ENCODE results near the gene TBRG4. TPM values are rescaled to one million over a fixed set of nuclear protein-coding genes. Genes with fewer than 3 reads are reported as not detected.
"Not testable (repeated sequence)": the region's sequence is repeated elsewhere in the genome, so short reads cannot be mapped to it uniquely, and the experiment has no call there.

TBRG4 gene
- total and polyA plus RNA-seq, 7 experiments from 2014 or later, result 55.1 to 143 (median 105) TPM

- Mint-ChIP-seq H3K4me1 (peaks cover 13 to 27% (median 23%) of the 10 kb centered on the region in 7 donors), H3K36me3 (peaks cover 0 to 9% (median 3%) of the 10 kb centered on the region in 5 donors), H3K9me3 (peaks cover 0 to 4% (median 0%) of the 10 kb centered on the region in 11 donors), H3K27ac (no peak overlapping the region), H3K27me3 (peaks cover 0 to 34% (median 3%) of the 10 kb centered on the region in 5 donors), H3K4me3 (no peak overlapping the region)
- H3K4me1 ChIP-seq (ENCODE audit: control insufficient read depth in 2 of 2, insufficient read depth in 2 of 2, low read length in 2 of 2), result peaks cover 11 to 13% of the 10 kb centered on the region in 2 donors
- peaks cover 0 to 3% of the 10 kb centered on the region in 2 donors for H3K27me3 ChIP-seq (ENCODE audit: control insufficient read depth in 2 of 2, insufficient read depth in 2 of 2, low read length in 2 of 2)
- H3K27ac ChIP-seq (ENCODE audit: low read depth, low read length), result no peak overlapping the region
- no peaks in the 10 kb centered on the region for H3K9me3 ChIP-seq (ENCODE audit: control insufficient read depth in 2 of 3, low read length in 3 of 3)
- ChIA-PET CTCF (interaction anchor here (0.6 to 1.3 kb wide), 3 partner anchors 21 to 491 kb away, joined by 3 to 7 read pairs (median 3); no protein-coding TSS in a partner anchor), POLR2A (interaction anchor here (0.5 to 1.2 kb wide), 5 partner anchors 78 to 540 kb away, joined by 3 to 6 read pairs (median 4); partner anchors contain the start of gene PURB)
- H3K36me3 ChIP-seq (ENCODE audit: control insufficient read depth in 2 of 3, insufficient read depth in 3 of 3, low read length in 3 of 3), result no peaks in the 10 kb centered on the region
- H3K4me3 ChIP-seq (ENCODE audit: low read length), result no peak overlapping the region
- intact Hi-C loops (cut with micrococcal nuclease), result loop anchor here (5.0 to 10.0 kb wide), 2 partner anchors 1030 to 1033 kb away; partner anchors contain the start of gene POLM (in 2 of the 2)
- ATAC-seq, result no peak
- DNase-seq, result no peak
Measured at GRCh38 chr7:45114926-45115325, 3.4 kb upstream of the TBRG4 start.

- not testable (repeated sequence) for H3K4me3 ChIP-seq (ENCODE audit: low read length); ATAC-seq; H3K9me3 ChIP-seq (ENCODE audit: control insufficient read depth in 2 of 3, low read length in 3 of 3); DNase-seq; H3K27ac ChIP-seq (ENCODE audit: low read depth, low read length); H3K4me3 Mint-ChIP-seq; H3K36me3 Mint-ChIP-seq; H3K36me3 ChIP-seq (ENCODE audit: control insufficient read depth in 2 of 3, insufficient read depth in 3 of 3, low read length in 3 of 3); H3K27me3 ChIP-seq (ENCODE audit: control insufficient read depth in 2 of 2, insufficient read depth in 2 of 2, low read length in 2 of 2); H3K9me3 Mint-ChIP-seq
- H3K4me1 ChIP-seq (ENCODE audit: control insufficient read depth in 2 of 2, insufficient read depth in 2 of 2, low read length in 2 of 2), result peaks cover 12 to 18% of the 10 kb centered on the region in 2 donors
- CTCF ChIA-PET, result interaction anchor here (1.0 to 1.3 kb wide), 3 partner anchors 21 to 256 kb away, joined by 3 to 7 read pairs (median 3); no protein-coding TSS in a partner anchor
- Mint-ChIP-seq H3K4me1 (peaks cover 15 to 32% (median 25%) of the 10 kb centered on the region in 7 donors), H3K27ac (peak overlapping the region in 4 of 9 donors; percentile 29 to 87 (median 44)), H3K27me3 (peaks cover 0 to 34% (median 3%) of the 10 kb centered on the region in 5 donors)
- POLR2A ChIA-PET, result interaction anchor here (0.9 to 1.2 kb wide), 5 partner anchors 9 to 366 kb away, joined by 3 to 4 read pairs (median 3); partner anchors contain the start of gene PURB
- intact Hi-C loops (cut with micrococcal nuclease), result loop anchor here (5.0 to 10.0 kb wide), 2 partner anchors 1029 to 1032 kb away; partner anchors contain the start of gene POLM (in 2 of the 2)
Measured at GRCh38 chr7:45114257-45114656, 2.8 kb upstream of the TBRG4 start.

GRCh38 chr7:45112648-45113047 is 1.2 kb upstream of the TBRG4 start:
- intact Hi-C loops (cut with micrococcal nuclease), result loop anchor here (2.0 to 10.0 kb wide), 3 partner anchors 24 to 1030 kb away; partner anchors contain the start of gene POLM (in 2 of the 2)
- no peaks in the 10 kb centered on the region for H3K27me3 ChIP-seq (ENCODE audit: control insufficient read depth in 2 of 2, insufficient read depth in 2 of 2, low read length in 2 of 2)
- no peaks in the 10 kb centered on the region for H3K9me3 ChIP-seq (ENCODE audit: control insufficient read depth in 2 of 3, low read length in 3 of 3)
- Mint-ChIP-seq H3K36me3 (peaks cover 0 to 19% (median 13%) of the 10 kb centered on the region in 5 donors), H3K4me3 (peak overlapping the region; percentile 26 to 100 (median 94)), H3K27me3 (peaks cover 0 to 34% (median 0%) of the 10 kb centered on the region in 5 donors), H3K9me3 (peaks cover 0 to 4% (median 0%) of the 10 kb centered on the region in 11 donors), H3K27ac (peak overlapping the region; percentile 80 to 100 (median 99)), H3K4me1 (peaks cover 26 to 48% (median 40%) of the 10 kb centered on the region in 7 donors)
- peaks cover 17 to 34% of the 10 kb centered on the region in 2 donors for H3K4me1 ChIP-seq (ENCODE audit: control insufficient read depth in 2 of 2, insufficient read depth in 2 of 2, low read length in 2 of 2)
- POLR2A ChIA-PET, result interaction anchor here (0.5 to 3.4 kb wide), 12 partner anchors 11 to 539 kb away, joined by 3 to 37 read pairs (median 7); partner anchors contain the start of genes CCM2, DDX56, H2AZ2 and PURB
- ATAC-seq, result no peak
- H3K4me3 ChIP-seq (ENCODE audit: low read length), result no peak overlapping the region
- peaks cover 12 to 17% (median 13%) of the 10 kb centered on the region in 3 experiments for H3K36me3 ChIP-seq (ENCODE audit: control insufficient read depth in 2 of 3, insufficient read depth in 3 of 3, low read length in 3 of 3)
- CTCF ChIA-PET, result interaction anchor here (1.9 kb wide), 1 partner anchor 23 kb away, joined by 9 read pairs; no protein-coding TSS in a partner anchor
- peak overlapping the region; percentile 98 for H3K27ac ChIP-seq (ENCODE audit: low read depth, low read length)
- DNase-seq, result no peak

GRCh38 chr7:45108863-45109262 is 2.6 kb downstream of the TBRG4 start:
- Mint-ChIP-seq H3K27ac (peak overlapping the region in 7 of 9 donors; percentile 28 to 99 (median 65)), H3K27me3 (peaks cover 0 to 17% (median 0%) of the 10 kb centered on the region in 5 donors), H3K9me3 (peaks cover 0 to 4% (median 0%) of the 10 kb centered on the region in 11 donors), H3K36me3 (peaks cover 0 to 29% (median 22%) of the 10 kb centered on the region in 5 donors), H3K4me1 (peaks cover 31 to 74% (median 60%) of the 10 kb centered on the region in 7 donors), H3K4me3 (peak overlapping the region in 9 of 10 donors; percentile 13 to 64 (median 40))
- H3K27me3 ChIP-seq (ENCODE audit: control insufficient read depth in 2 of 2, insufficient read depth in 2 of 2, low read length in 2 of 2), result no peaks in the 10 kb centered on the region
- no peak for ATAC-seq
- intact Hi-C loops (cut with micrococcal nuclease), result no loop called here
- H3K36me3 ChIP-seq (ENCODE audit: control insufficient read depth in 2 of 3, insufficient read depth in 3 of 3, low read length in 3 of 3), result peaks cover 45 to 55% (median 45%) of the 10 kb centered on the region in 3 experiments
- ChIA-PET POLR2A (interaction anchor here (1.7 kb wide), 1 partner anchor 261 kb away, joined by 6 read pairs; the partner anchor contains the start of gene H2AZ2), CTCF (interaction anchor here (1.3 kb wide), 1 partner anchor 28 kb away, joined by 3 read pairs; no protein-coding TSS in a partner anchor)
- no peaks in the 10 kb centered on the region for H3K9me3 ChIP-seq (ENCODE audit: control insufficient read depth in 2 of 3, low read length in 3 of 3)
- H3K27ac ChIP-seq (ENCODE audit: low read depth, low read length), result peak overlapping the region; percentile 98
- no peak overlapping the region for H3K4me3 ChIP-seq (ENCODE audit: low read length)
- H3K4me1 ChIP-seq (ENCODE audit: control insufficient read depth in 2 of 2, insufficient read depth in 2 of 2, low read length in 2 of 2), result peaks cover 17 to 57% of the 10 kb centered on the region in 2 donors
- no peak for DNase-seq

GRCh38 chr7:45107356-45107755 is 4.1 kb downstream of the TBRG4 start:
- peak overlapping the region; percentile 38 to 92 (median 65) for H3K27ac Mint-ChIP-seq
- H3K9me3 Mint-ChIP-seq, result peaks cover 0 to 4% (median 0%) of the 10 kb centered on the region in 11 donors

GRCh38 chr7:45106820-45107219 is 4.7 kb downstream of the TBRG4 start:
- Mint-ChIP-seq H3K9me3 (peaks cover 0 to 4% (median 0%) of the 10 kb centered on the region in 11 donors), H3K27me3 (peaks cover 0 to 5% (median 0%) of the 10 kb centered on the region in 5 donors), H3K27ac (peak overlapping the region in 2 of 9 donors; percentile 60 to 85), H3K36me3 (peaks cover 0 to 35% (median 27%) of the 10 kb centered on the region in 5 donors), H3K4me1 (peaks cover 30 to 67% (median 57%) of the 10 kb centered on the region in 7 donors), H3K4me3 (peak overlapping the region in 8 of 10 donors; percentile 50 to 78 (median 68))
- no peak overlapping the region for H3K4me3 ChIP-seq (ENCODE audit: low read length)
- intact Hi-C loops (cut with micrococcal nuclease), result no loop called here
- H3K27me3 ChIP-seq (ENCODE audit: control insufficient read depth in 2 of 2, insufficient read depth in 2 of 2, low read length in 2 of 2), result no peaks in the 10 kb centered on the region
- H3K4me1 ChIP-seq (ENCODE audit: control insufficient read depth in 2 of 2, insufficient read depth in 2 of 2, low read length in 2 of 2), result peaks cover 17 to 51% of the 10 kb centered on the region in 2 donors
- peak overlapping the region; percentile 98 for H3K27ac ChIP-seq (ENCODE audit: low read depth, low read length)
- H3K36me3 ChIP-seq (ENCODE audit: control insufficient read depth in 2 of 3, insufficient read depth in 3 of 3, low read length in 3 of 3), result peaks cover 64 to 76% (median 65%) of the 10 kb centered on the region in 3 experiments
- ATAC-seq (no peak), DNase-seq (no peak)
- H3K9me3 ChIP-seq (ENCODE audit: control insufficient read depth in 2 of 3, low read length in 3 of 3), result no peaks in the 10 kb centered on the region
- ChIA-PET POLR2A (interaction anchor here (1.4 kb wide), 2 partner anchors 26 to 78 kb away, joined by 3 to 7 read pairs; no protein-coding TSS in a partner anchor), CTCF (no interaction called here)

More at GRCh38 chr7:45107356-45107755, 4.1 kb downstream of the TBRG4 start:
- Histone ChIP-seq H3K4me3 (ENCODE audit: low read length) (no peak overlapping the region), H3K4me1 (ENCODE audit: control insufficient read depth in 2 of 2, insufficient read depth in 2 of 2, low read length in 2 of 2) (peaks cover 17 to 54% of the 10 kb centered on the region in 2 donors), H3K27ac (ENCODE audit: low read depth, low read length) (peak overlapping the region; percentile 98), H3K9me3 (ENCODE audit: control insufficient read depth in 2 of 3, low read length in 3 of 3) (no peaks in the 10 kb centered on the region), H3K36me3 (ENCODE audit: control insufficient read depth in 2 of 3, insufficient read depth in 3 of 3, low read length in 3 of 3) (peaks cover 58 to 70% (median 59%) of the 10 kb centered on the region in 3 experiments), H3K27me3 (ENCODE audit: control insufficient read depth in 2 of 2, insufficient read depth in 2 of 2, low read length in 2 of 2) (no peaks in the 10 kb centered on the region)
- POLR2A ChIA-PET, result interaction anchor here (1.4 to 1.7 kb wide), 3 partner anchors 26 to 260 kb away, joined by 3 to 7 read pairs (median 6); partner anchors contain the start of gene H2AZ2
- Mint-ChIP-seq H3K36me3 (peaks cover 0 to 35% (median 27%) of the 10 kb centered on the region in 5 donors), H3K4me1 (peaks cover 31 to 71% (median 59%) of the 10 kb centered on the region in 7 donors), H3K27me3 (peaks cover 0 to 5% (median 0%) of the 10 kb centered on the region in 5 donors), H3K4me3 (peak overlapping the region; percentile 37 to 78 (median 66))
- intact Hi-C loops (cut with micrococcal nuclease), result no loop called here
- no peak for DNase-seq
- CTCF ChIA-PET, result no interaction called here
- ATAC-seq, result no peak

Measured in naive thymus-derived CD4-positive, alpha-beta T cell (primary cell).